ENCODE data around the gene GALNT15.
A peak's percentile ranks its signal among the peaks of the same experiment; 100 is the strongest.

Gene GALNT15

DNA sequence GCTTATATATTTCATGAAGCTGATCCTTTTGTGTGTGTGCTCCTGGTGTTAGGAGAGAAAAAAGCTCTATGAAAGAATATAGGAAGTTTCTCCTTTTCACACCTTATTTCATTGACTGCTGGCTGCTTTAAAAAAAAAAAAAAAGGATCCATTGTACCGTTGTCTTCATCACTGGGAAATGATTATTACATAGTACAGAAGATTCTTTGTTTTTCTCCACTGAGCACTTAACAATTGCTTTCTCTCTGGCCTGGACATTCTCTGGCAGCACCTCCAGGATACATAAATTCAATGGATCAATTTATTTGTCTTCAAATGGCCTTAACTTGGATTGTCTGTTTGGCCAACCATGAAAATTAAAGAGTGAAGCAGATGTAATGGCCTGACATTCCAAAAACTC is 53.1 kb downstream of the GALNT15 start:
- no peak for DNase-seq (ENCODE audit: low read depth, low spot score)

DNA sequence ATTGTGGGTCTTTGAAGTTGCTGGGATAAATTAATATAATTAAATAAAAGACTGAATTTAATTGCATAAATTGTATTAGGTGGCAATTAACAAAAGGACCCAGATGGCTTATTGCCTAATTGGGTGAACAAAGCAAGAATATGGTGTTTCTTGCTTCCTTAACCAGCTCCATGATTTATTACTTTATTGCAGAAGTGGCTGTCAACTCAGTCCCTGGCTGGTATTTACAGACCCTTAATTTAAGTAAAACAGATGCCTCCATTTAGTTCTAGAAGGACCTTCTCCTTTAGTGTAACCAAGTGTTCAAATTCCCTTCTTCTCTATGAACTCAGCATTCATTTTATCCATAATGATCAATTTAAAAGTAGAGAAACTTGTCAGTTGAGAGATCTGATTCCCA is 55.2 kb downstream of the GALNT15 start:
- DNase-seq (ENCODE audit: low read depth, low spot score), result no peak

DNA sequence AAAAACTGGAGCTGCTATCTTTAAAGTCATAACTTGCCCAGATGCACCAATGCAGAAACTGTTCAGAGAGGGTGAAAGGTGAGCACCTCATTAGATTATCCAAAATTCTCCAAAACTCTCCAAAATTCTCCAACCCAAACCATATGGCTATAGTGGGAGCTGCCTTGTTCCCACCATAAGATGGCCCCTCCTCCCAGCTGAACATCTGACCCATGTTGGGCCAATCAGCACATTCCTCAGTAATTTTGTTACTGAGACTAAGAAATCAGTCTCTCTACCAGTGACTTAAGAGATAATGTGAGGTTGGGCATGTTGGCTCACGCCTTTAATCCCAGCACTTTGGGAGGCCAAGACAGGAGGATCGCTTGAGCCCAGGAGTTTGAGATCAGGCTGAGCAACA is 57.5 kb downstream of the GALNT15 start:
- no peak for DNase-seq (ENCODE audit: low read depth, low spot score)

DNA sequence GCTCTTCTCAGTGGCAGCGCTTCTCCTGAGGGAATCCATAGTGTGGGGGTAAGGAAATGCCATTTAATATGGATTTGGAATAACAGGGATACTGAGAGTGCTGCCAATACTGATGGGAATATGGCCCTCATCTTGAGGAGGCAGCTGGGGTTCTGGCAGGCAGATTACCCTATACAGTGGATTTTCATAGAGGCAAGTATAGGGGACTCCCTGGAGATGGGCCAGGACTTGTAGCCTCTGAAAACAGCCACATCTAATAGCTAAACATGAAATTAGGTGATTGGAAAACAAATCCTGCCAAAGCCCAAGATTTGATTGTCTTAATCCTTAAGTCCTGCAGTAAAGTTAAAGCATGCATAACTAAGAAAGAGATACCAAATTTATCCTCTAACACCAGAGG is 59.3 kb downstream of the GALNT15 start:
- no peak for DNase-seq (ENCODE audit: low read depth, low spot score)

DNA sequence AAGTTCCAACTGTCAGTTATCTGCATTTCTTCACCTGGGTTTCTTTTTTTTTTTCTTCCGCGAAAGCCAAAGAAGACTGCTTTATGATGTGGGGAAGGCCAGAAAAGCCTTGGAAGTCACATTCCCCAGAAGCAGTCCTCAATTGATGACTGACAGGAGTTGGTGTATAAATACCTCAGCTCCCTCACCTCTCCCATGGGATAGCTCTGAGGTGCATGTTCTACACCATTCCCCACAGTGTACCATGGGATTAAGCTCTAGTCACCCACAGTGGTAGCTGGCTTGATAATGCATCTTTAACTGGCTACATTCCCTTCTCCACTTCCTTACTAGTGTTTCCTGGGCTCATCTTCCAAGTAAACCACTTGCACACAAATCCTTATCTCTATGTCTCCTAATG is 59.8 kb downstream of the GALNT15 start:
- DNase-seq (ENCODE audit: low read depth, low spot score), result no peak

DNA sequence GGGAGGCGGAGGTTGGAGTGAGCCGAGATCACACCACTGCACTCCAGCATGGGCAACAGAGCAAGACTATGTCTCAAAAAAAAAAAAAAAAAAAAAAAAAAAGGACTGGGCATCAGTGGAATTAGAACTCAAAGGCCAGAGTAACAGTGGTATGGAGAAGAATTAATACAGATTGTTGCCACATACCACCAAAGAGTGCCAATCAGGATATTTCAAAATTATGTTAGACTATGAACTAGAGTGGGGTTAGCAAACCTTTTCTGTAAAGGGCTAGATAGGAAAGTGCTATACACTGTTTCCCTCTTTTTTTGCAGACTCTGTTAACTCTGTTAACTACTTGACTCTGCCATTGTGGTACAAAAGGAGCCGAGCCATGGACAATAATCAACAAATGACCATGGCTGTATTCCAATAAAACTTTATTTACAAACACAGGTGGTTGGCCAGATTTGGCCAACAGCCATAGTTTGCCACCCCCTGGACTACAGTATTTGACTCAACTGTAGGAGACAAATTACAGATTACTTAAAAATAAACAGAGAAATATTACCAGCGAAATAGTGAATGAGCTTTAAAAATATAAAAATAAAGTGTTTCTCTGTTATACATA is 61.7 kb downstream of the GALNT15 start:
- no peak for DNase-seq (ENCODE audit: low read depth, low spot score)

DNA sequence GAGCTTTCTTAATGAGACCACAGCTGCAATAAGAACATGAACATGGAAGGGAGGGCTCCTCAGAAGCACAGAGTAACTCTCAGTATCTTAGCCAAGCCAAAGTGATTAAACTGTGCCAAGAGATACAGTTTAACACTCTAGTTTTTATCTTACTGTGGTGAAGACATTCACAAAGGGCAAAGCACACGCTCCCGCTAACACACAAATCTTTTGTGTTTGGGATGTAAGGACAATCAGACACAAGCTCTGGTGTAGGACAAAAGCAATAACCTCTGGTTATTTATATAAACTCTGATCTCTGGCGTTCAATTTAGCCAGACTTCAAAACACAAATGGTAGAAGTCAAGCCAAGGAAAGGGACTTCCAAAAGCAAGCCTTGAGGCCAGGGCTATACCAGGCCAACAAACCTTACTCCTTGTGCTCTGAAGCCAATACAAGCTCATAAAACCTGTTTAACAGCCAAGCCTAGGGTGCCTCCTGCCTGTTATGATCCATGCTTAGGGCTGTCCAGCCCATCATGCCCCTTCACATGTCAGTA is 62.4 kb downstream of the GALNT15 start:
- peak; percentile 67 for DNase-seq (ENCODE audit: low read depth, low spot score)

DNA sequence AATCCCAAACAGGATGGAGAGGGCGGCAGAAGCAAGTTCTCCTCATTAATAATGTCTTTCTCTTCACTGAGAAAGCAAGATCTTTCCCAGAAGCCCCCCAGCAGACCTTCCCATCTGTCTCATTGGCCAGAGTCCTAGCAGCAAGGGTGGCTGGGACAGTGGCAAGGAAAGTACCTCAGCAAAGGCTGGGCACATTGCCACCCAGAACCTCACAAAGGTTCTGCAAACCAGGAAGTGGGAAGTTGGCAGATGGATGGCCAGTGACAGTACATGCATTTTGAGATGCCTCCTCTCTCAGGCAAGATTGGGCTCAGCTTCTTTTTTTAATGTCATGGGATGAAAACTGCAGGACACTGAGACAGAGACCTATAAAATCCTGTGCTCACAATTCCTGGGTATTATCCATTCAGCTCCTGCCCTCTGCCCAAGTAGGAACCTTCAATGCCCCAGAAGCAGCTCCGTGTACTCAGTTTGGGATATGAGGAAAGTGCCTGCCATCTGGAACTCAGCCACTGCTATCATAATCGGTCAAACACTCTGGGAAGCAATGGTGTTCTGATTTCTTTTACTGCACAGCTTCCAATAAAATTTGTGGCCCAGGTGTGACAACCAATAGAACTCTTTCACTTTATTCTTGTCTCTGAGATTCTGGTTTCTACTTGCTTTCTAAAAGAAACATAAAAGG is 64.7 kb downstream of the GALNT15 start:
- no peak for DNase-seq (ENCODE audit: low read depth, low spot score)

DNA sequence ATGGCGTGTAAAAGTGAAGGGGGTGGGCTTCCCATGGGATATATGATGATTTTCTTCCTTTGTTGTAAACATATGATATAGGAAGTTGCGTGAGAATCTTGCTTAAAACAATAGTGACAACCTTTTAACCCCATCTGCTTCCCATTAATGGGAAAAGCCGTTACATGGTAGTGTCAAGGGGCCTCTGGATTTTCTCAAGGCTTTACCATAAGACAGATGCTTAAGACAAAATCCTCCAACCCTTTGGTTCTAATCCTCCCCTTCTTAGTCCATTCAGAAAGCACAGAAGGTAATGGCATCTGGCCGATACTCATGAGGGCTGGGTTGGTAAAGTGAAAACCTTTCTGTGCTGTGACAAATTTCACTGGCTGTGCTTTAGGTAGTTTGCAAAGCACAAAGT is 65.3 kb downstream of the GALNT15 start:
- no peak for DNase-seq (ENCODE audit: low read depth, low spot score)

DNA sequence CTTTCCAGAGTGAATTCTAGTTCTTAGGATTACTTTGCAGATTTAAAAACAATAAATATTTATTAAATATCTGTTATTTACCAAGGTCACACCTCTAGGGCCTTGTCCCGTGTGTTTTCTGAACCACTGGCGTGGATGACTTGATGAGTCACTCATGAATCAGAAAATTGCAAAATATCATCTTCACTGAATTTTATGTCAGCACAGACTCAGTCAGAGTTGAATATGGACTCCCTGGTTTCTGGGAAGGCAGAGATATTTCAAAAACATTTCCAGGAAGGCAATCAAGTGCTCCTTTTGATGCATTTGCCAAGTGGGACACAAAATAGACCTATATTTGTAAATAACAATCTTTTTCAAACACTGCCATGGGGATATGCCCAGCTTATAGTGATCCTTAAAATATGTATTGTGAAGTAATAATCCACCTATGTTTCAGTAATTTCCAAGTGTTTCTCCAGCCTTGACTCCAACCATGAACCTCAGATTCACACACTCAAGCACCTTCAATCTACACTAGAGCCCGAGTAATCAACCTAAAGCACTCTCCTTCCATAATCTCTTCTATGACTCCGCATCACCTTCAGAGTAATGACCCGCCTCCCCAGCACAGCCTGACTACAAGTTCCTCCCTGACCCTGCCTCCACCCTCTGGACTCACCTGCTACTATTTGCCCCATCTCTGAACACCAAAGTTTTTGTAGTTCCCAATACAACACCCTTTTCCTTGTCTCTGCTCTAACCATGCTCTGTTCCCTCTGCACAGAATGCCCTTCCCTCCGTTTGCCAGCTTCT is 65.9 kb downstream of the GALNT15 start:
- no peak for DNase-seq (ENCODE audit: low read depth, low spot score)

DNA sequence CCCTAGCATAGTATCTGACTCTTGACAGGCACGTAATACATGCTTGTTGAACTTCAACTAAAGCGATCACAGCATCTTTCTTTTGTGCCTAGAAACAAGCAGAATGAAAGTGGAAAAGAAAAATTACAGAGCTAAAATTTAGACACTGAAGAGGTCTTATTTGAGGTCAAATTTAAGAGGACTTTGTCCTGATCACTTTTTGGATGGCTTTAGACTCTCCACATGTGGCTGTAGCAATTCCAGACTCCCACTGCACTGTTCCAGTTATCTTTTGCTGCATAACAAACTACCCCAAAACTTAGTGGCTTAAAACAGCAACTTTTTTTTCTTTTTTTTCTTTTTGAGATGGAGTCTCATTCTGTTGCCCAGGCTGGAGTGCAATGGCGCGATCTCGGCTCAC is 66.7 kb downstream of the GALNT15 start:
- DNase-seq (ENCODE audit: low read depth, low spot score), result no peak

DNA sequence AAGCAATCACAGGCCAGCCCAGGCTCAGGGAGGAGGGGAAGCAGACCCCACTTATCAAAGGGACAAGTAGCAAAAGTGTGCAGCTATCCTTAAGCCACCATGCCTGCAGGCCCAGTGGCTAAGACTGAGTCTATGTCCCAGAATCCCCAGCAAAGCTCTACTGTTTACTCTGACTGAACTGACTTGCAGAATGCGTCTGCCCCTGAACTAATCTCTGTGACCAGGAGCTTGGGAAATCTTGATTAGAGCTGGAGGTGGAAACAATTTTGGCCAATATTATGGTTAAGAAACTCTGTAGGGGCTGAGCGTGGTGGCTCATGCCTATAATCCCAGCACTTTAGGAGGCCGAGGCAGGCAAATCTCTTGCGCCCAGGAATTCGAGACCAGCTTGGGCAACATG is 67.7 kb downstream of the GALNT15 start:
- DNase-seq (ENCODE audit: low read depth, low spot score), result no peak

DNA sequence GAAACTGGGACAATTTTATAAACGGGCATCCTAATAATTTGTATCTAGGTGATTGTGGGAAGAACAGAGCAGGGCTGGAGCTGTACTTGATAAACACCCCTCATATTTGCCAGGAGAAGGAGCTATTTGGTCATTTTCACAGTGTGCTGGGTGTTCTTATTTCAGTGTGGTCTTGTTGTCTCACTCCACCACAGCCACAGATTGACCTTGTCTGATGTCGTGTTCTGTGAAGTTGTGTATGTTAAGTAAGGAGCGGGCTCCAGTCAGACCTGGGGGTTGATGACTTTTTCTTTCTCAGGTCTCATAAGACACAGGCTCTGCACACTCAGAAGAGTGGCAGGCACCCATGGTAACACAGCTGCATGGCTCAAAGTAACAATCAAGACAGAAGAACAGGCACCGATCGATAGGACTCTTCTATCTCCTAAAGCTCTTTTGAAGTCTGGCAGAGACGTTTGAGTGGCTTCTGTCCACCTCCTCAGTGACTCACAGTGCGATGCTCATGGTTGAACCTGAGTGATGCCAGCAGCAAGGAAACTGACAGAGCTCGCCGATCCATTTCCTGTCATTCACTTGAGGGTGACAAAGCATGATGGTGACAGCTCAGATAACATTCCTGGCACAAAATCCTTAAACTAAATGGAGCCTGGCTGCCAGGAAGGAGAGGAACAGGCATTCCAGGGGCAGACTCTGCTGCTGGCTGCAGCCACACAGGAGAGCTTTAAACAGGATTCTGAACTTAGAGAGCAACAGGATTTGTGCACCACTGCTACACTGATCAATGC is 69.4 kb downstream of the GALNT15 start:
- peak; percentile 56 for DNase-seq (ENCODE audit: low read depth, low spot score)

DNA sequence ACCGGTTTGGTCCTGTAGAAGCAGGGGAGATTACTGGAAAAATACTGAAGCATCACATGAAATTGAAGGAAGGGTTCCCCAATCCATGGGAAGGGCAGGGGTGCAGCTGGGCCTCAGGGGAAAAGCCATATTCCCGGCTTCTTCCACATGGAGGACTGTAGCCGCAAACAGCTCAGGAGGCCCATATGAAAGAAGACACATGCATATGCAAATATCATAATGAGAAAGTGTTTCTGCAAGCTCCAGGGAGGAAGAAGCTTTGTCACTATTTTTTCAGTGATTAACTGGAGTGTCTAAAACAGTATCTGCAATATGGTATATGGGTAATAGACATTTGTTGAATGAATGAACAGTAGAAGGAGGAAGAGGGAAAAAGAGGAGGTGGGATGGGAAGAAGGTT is 71.1 kb downstream of the GALNT15 start:
- DNase-seq (ENCODE audit: low read depth, low spot score), result no peak

DNA sequence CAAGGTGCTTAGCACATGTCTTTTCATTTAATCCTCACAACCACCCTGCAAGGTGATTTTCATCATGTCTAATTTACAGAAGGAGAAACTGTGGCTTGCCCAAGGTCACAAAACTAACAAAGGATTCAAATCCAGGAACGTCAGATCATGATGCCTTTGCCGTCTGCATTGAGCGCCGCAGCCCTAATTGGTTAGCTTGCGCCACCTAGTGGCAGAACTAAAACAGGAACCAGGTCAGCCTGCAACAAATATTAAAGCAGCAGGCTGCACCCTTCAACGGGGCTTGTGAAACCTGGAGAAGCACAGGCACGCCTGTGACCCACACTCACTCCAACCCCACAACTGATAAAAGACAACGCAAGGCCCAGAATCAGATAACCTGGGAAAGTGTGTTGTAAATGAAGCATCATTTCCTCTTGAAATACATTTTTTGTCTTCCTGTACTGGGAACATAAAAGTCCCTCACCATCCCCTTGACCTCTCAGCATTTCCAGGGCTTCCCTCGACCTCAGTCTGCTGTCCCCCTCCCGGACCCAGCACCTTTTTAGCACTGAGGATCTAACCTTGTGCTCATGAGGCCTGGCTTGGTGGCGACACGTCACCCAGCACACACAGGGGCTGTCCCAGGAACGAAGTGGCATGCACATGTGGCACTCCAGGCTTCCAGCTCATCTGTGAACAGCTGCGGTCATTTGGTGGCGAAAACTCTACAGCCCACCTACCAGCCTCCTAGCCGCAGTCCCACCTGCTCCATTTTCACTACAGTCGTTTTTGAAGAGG is 73.0 kb downstream of the GALNT15 start:
- peak; percentile 93 for DNase-seq (ENCODE audit: low read depth, low spot score)

DNA sequence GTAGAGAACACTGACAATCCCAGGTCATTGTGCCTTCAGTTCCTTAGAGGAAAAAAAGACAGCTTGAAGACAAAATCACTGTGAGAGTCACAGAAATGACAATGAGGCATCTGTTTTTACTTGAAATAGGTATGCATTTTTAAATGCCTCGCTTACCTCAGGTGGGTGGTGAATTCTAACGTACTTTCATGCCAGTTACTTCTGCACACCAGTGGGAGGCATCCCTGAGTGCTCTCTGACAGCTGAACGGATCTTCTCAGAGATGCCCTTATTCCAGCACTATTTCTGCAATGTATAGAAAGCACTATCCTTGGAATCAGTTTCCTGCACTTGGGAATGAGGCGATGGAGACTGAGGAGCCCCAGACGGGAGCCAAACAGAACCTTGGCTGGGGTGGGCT is 74.1 kb downstream of the GALNT15 start:
- DNase-seq (ENCODE audit: low read depth, low spot score), result no peak

DNA sequence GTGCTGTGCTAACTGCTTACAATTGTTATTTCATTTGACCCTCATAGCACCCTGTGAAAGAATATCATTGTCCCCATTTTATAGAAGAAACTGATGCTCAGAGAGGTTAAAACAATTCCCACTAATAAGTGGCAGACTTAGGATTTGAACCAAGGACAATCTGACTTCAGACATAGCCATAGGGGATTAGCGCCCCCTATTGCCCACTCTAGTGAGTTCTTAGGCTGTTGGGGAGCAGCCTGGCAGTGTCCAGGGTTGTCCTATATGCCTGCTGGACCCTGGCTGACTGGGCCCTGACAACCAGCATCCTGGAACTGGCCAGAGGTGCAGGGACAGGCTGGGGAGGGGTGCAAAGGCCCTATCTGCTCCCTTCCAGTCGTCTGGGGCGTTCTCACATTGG is 74.9 kb downstream of the GALNT15 start:
- DNase-seq (ENCODE audit: low read depth, low spot score), result peak; percentile 41

DNA sequence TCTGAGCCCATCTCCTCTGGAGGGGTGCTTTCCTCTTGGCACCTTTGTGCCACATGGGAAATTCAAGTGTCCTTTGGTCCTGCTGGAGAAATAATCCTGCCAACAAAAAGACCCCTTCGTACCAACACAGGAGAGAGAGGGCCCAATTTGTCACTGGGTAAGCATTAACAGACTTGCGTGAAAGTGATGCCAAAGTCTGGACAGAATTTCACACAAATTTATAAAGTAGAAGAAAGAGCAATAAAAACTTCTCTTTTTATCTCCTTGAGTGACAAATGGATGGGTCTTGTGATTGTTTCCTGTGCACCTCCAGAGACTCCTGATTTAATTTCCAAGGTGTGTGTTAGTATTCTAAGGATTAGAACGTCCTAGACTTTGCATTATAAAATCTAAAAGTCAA is 75.4 kb downstream of the GALNT15 start:
- no peak for DNase-seq (ENCODE audit: low read depth, low spot score)

DNA sequence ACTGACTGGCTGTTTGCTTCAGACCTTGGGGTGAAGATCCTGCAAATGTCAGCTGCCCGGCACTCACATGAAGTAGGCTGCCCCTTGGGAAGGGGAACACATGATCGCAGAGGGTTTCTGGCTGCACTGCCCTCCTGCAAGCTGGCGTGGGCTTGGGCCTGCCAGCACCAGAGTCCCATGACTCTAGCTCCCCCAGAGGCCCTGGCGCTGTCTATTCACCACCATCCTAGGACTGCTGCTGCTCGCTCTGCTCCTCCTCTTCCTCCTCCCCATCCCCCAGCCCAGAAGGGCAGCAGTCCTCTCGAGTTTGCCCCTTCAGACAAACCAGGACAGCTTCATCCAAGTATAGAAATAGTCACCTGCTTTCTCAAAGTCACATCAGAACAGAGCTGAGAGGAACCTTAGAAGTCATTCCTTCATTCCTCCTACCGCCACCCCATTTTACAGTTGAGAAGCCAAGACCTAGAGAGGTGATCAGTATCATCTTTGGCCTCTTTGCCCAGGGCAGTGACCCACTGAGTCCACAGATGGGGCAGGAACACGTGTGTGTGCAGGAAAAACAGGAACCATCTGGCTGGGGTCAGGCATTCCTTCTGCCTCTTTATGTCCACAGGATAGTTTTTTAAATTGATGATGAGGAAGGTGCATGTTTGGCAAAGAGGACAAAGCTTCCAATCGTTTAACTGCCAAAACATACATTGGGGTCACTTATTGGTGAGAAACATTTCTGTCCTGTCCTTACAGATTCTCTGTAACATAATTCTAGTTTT is 77.0 kb downstream of the GALNT15 start:
- DNase-seq (ENCODE audit: low read depth, low spot score), result no peak

DNA sequence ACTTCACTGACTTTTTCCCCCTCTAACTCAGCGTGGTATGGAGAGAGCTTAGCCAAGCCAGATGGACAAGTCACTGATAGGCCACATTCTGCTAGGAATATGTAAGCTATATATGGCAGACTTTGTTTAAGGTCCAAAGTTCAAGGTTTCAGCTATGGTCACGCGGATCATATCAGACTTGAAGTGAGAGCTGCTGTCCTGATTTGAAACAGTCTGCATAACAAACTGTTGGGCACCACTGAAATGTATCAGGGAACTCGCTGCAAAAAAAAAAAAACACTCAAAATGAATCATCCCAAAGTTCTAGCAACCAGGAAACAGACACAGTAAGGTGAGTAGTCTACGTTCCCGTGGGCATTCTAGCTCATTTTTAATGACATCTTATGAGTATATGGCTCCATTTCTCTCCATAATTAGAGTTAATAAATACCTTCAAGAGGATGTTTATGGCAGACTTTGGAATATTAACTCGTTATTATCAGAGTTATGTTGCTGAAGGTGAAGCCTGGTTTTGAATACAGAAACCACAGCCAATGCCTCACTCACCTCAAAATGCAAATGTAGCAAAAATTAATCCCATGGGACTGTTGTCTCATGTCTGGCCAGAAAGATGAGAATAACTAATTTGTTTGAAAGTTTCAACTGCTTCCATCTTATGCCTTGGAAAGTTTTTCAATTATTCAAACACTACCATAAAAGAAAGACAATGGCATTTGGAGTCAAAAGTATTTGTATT is 77.9 kb downstream of the GALNT15 start:
- no peak for DNase-seq (ENCODE audit: low read depth, low spot score)
